ENCODE data around the gene DYRK2. TPM values are rescaled to one million over a fixed set of nuclear protein-coding genes. Genes with fewer than 3 reads are reported as not detected.

Gene DYRK2
- total and polyA plus RNA-seq, 3 donors from 2014 or later = 14.6 to 18.4 (median 17.4) TPM

GRCh38 chr12:67698672-67699581 lies 50.4 kb downstream of the DYRK2 start:
- no peaks in the 10 kb centered on the region for H3K9me3 ChIP-seq
- no peaks in the 10 kb centered on the region for H3K4me1 ChIP-seq
- DNase-seq = no peak
- TF ChIP-seq, protein P1, sequence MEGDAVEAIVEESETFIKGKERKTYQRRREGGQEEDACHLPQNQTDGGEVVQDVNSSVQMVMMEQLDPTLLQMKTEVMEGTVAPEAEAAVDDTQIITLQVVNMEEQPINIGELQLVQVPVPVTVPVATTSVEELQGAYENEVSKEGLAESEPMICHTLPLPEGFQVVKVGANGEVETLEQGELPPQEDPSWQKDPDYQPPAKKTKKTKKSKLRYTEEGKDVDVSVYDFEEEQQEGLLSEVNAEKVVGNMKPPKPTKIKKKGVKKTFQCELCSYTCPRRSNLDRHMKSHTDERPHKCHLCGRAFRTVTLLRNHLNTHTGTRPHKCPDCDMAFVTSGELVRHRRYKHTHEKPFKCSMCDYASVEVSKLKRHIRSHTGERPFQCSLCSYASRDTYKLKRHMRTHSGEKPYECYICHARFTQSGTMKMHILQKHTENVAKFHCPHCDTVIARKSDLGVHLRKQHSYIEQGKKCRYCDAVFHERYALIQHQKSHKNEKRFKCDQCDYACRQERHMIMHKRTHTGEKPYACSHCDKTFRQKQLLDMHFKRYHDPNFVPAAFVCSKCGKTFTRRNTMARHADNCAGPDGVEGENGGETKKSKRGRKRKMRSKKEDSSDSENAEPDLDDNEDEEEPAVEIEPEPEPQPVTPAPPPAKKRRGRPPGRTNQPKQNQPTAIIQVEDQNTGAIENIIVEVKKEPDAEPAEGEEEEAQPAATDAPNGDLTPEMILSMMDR (IDR thresholded peaks at IDR 0.05) = no peak
- no peak for TF ChIP-seq POLR2A (IDR thresholded peaks at IDR 0.05)
- no peaks in the 10 kb centered on the region for H3K27me3 ChIP-seq
- intact Hi-C loops (cut with DNase I; ENCODE audit: low total_unique reads) = no loop called here
- H3K4me3 ChIP-seq = no peak overlapping the region
- no peaks in the 10 kb centered on the region for H3K36me3 ChIP-seq (ENCODE audit: low read depth, missing control alignments)
- WGBS, 2 donors = 76 to 77% methylated on average over 6 of the region's 6 CpGs
- no peak overlapping the region for H3K27ac ChIP-seq

DNA sequence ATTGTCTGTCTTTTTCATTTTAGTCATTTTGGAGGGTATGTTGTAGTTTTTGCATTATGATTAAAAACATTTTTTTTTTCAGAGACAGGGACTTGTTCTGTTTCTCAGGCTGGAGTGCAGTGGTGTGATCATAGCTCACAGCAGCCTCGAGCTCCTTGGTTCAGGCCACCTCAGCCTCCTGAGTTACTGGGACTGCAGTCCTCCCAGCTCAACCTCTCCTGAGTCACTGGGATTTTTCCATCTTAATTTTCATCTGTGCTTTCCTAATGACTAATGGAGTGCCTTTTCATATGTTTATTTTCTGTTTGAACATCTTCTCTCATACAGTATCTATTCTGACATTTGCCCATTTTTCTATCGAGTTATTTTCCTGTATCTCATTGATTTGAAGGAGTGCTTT lies 52.6 kb downstream of the DYRK2 start:
- H3K4me3 ChIP-seq = no peak overlapping the region
- DNase-seq = no peak
- no peak for TF ChIP-seq POLR2A (IDR thresholded peaks at IDR 0.05)
- TF ChIP-seq, protein P1 (IDR thresholded peaks at IDR 0.05) = no peak
- H3K4me1 ChIP-seq = no peaks in the 10 kb centered on the region
- H3K27ac ChIP-seq = no peak overlapping the region
- H3K36me3 ChIP-seq (ENCODE audit: low read depth, missing control alignments) = no peaks in the 10 kb centered on the region
- 89 to 91% methylated on average over 2 of the region's 2 CpGs for WGBS, 2 donors
- no peaks in the 10 kb centered on the region for H3K27me3 ChIP-seq
- intact Hi-C loops (cut with DNase I; ENCODE audit: low total_unique reads) = no loop called here
- no peaks in the 10 kb centered on the region for H3K9me3 ChIP-seq

DNA sequence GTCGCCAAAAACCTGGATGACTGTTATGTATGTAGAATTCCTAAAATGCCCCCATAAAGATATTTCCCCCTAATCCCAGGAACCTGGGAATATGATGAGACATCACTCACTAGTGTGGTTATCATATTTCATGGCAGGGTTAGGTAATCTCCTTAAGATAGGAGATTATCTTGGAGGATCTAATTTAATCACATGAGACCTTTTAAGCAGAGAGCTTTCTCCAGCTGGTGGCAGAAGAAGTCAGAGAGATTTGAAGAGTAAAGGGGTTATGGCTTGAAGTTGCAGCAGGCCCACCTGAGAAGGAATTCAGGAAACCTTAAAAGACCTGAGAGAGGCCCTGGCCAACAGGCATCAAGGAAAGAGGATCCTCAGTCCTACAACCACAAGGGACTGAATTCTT lies 53.6 kb downstream of the DYRK2 start:
- WGBS, 2 donors = 92% methylated on average over 1 of the region's 1 CpG
- intact Hi-C loops (cut with DNase I; ENCODE audit: low total_unique reads) = no loop called here

GRCh38 chr12:67704071-67704470 lies 55.5 kb downstream of the DYRK2 start:
- H3K27me3 ChIP-seq = no peaks in the 10 kb centered on the region
- no peak overlapping the region for H3K4me3 ChIP-seq
- no peak overlapping the region for H3K27ac ChIP-seq
- no peak for DNase-seq
- H3K36me3 ChIP-seq (ENCODE audit: low read depth, missing control alignments) = no peaks in the 10 kb centered on the region
- no peaks in the 10 kb centered on the region for H3K4me1 ChIP-seq
- TF ChIP-seq POLR2A (IDR thresholded peaks at IDR 0.05) = no peak
- TF ChIP-seq, protein P1 (IDR thresholded peaks at IDR 0.05) = no peak
- no peaks in the 10 kb centered on the region for H3K9me3 ChIP-seq
- WGBS, 2 donors = 69 to 74% methylated on average over 4 of the region's 4 CpGs
- intact Hi-C loops (cut with DNase I; ENCODE audit: low total_unique reads) = no loop called here

More for the DNA sequence above, 53.6 kb downstream of the DYRK2 start:
- no peak for TF ChIP-seq POLR2A (IDR thresholded peaks at IDR 0.05)
- TF ChIP-seq, protein P1 (IDR thresholded peaks at IDR 0.05) = no peak
- Histone ChIP-seq H3K36me3 (ENCODE audit: low read depth, missing control alignments) (no peaks in the 10 kb centered on the region), H3K27ac (no peak overlapping the region), H3K27me3 (no peaks in the 10 kb centered on the region), H3K4me1 (no peaks in the 10 kb centered on the region), H3K9me3 (no peaks in the 10 kb centered on the region), H3K4me3 (no peak overlapping the region)
- DNase-seq = no peak
